C4-2B (cell line): ENCODE measurements around the gene TNS3.

Experiments used
- H3K27ac ChIP-seq: fragments of 450-650 bp; 2 replicates; pipeline ENCODE4 v1.5.1; 2017
- ZFX ChIP-seq: fragments of 450-650 bp; IDR thresholded peaks from 2 replicates; pipeline ENCODE4 v1.6.1; 2017
- TF ChIP-seq, protein P1 (sequence below): fragments of 450-650 bp; conservative IDR thresholded peaks from 2 replicates; pipeline ENCODE4 v1.5.1; 2017; ENCODE audit warnings: mild to moderate bottlenecking

TNS3 gene

DNA sequence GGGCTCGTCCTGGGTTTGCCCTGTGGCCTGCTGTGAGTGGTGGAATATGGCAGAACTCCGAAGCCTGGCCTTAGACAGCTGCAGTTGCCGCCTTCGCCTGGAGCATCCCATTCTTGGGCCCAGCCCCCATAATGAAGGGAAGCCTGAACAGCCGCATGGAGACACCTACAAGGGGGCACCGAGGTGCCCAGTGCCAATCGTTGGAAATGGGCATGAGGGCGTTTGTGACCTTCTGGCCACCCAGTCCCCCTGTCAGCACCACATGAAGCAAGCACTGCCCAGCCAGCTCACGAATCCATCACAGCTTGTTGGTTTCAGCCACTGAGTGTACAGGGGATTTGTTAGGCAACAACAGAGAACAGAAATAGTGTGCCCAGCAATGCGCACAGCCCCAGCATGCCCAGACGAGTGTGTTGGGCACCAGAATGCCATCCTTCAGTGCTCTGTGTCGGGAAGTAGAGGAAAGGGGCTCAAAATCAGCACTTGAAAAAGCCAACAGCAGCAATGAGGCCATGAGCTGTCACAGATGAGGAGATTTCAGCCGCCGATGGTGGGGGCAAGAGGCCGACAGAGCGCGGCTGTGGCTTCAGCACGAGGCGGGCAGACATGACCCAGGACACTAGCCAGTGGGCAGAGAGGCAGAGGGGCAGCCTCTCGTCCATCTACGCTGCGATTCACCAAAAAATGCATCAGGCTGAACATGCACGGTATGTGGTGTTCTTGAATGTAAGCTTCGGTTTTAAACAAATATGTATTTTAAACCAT is 91.2 kb downstream of the TNS3 start:
- H3K27ac ChIP-seq, result no peak overlapping the region
- TF ChIP-seq ZFX, result no peak
- TF ChIP-seq, protein P1, sequence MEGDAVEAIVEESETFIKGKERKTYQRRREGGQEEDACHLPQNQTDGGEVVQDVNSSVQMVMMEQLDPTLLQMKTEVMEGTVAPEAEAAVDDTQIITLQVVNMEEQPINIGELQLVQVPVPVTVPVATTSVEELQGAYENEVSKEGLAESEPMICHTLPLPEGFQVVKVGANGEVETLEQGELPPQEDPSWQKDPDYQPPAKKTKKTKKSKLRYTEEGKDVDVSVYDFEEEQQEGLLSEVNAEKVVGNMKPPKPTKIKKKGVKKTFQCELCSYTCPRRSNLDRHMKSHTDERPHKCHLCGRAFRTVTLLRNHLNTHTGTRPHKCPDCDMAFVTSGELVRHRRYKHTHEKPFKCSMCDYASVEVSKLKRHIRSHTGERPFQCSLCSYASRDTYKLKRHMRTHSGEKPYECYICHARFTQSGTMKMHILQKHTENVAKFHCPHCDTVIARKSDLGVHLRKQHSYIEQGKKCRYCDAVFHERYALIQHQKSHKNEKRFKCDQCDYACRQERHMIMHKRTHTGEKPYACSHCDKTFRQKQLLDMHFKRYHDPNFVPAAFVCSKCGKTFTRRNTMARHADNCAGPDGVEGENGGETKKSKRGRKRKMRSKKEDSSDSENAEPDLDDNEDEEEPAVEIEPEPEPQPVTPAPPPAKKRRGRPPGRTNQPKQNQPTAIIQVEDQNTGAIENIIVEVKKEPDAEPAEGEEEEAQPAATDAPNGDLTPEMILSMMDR, result no peak

GRCh38 chr7:47489624-47490023 is 92.3 kb downstream of the TNS3 start:
- no peak overlapping the region for H3K27ac ChIP-seq
- TF ChIP-seq, protein P1, result no peak
- no peak for TF ChIP-seq ZFX

GRCh38 chr7:47488969-47489342 is 93.0 kb downstream of the TNS3 start:
- TF ChIP-seq, protein P1, result no peak
- no peak for TF ChIP-seq ZFX
- H3K27ac ChIP-seq, result no peak overlapping the region

GRCh38 chr7:47488201-47488968 is 93.5 kb downstream of the TNS3 start:
- TF ChIP-seq, protein P1, result no peak
- TF ChIP-seq ZFX, result no peak
- H3K27ac ChIP-seq, result no peak overlapping the region

- H3K27ac ChIP-seq, result no peak overlapping the region
- TF ChIP-seq, protein P1, result no peak
- no peak for TF ChIP-seq ZFX
Measured at GRCh38 chr7:47485640-47486435, 96.1 kb downstream of the TNS3 start.

DNA sequence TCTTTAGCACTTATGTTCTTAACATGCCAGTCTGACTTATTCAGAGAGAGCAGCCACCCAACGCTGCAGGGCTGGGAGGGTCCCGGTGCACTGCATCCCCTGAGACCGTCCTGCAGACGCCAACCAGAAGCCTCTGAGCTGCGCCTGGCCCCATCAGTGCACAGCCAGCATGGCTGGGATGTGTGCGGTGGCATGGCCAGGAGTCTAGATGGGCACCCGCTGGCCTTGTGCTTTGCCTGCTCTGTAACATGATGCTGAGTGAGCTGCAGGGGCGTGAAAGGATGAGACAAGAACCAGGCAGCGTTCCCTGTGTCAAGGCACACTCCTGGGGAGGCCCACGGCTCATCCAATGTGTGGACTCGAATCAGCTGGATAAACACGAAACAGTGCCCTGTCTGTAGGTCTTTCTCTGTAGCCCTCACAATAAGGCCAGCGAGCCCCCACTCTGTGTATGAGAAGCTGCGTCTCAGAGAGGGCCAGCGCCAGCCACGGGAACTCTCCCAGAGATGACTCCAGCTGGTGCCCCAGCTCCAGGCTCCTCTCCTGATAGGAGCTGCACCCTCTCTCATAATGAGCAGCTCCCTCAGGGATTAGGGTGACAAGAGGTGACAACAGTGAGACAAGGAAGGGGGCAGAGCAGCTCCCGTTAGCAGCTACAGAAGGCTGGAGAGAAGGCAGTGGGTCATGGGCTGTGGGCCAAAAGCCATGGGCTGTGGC is 96.8 kb downstream of the TNS3 start:
- TF ChIP-seq, protein P1, result no peak
- TF ChIP-seq ZFX, result no peak
- H3K27ac ChIP-seq, result no peak overlapping the region
